ACC112 (cell line): ENCODE measurements around the gene DEFB124.

Experiments used
- H2AFZ ChIP-seq: fragments of 200-600 bp; sonication (generic); one replicate; pipeline ENCODE4 v1.6.0; 2017; ENCODE audit warnings: antibody characterized with exemption, low read length; ENCODE audit not compliant: unreplicated experiment
- H3K27ac ChIP-seq: fragments of 200-600 bp; sonication (generic); 2 replicates; pipeline ENCODE4 v1.5.1; 2014; ENCODE audit warnings: low read depth, mild to moderate bottlenecking, antibody characterized with exemption, low read length, moderate library complexity
- H3K27me3 ChIP-seq: fragments of 200-600 bp; sonication (generic); 2 replicates; pipeline ENCODE4 v1.6.1; 2014; ENCODE audit warnings: mild to moderate bottlenecking, antibody characterized with exemption, low read length, moderate library complexity, mixed read lengths; ENCODE audit not compliant: insufficient read depth
- H3K36me3 ChIP-seq: fragments of 200-600 bp; sonication (generic); 2 replicates; pipeline ENCODE4 v1.6.1; 2016; ENCODE audit warnings: mild to moderate bottlenecking, antibody characterized with exemption, low read length, moderate library complexity, mixed read lengths; ENCODE audit not compliant: insufficient read depth
- H3K4me1 ChIP-seq: fragments of 200-600 bp; sonication (generic); one replicate; pipeline ENCODE4 v1.6.1; 2016; ENCODE audit warnings: low read length, mixed read lengths; ENCODE audit not compliant: insufficient read depth, unreplicated experiment, control insufficient read depth
- H3K4me3 ChIP-seq: fragments of 200-600 bp; sonication (generic); 2 replicates; pipeline ENCODE4 v1.5.1; 2014; ENCODE audit warnings: mild to moderate bottlenecking, low read depth, low read length
- H3K79me2 ChIP-seq: fragments of 200-600 bp; sonication (generic); one replicate; pipeline ENCODE4 v1.6.0; 2016; ENCODE audit warnings: low read length; ENCODE audit not compliant: control insufficient read depth, unreplicated experiment, insufficient read depth

DEFB124 gene

DNA sequence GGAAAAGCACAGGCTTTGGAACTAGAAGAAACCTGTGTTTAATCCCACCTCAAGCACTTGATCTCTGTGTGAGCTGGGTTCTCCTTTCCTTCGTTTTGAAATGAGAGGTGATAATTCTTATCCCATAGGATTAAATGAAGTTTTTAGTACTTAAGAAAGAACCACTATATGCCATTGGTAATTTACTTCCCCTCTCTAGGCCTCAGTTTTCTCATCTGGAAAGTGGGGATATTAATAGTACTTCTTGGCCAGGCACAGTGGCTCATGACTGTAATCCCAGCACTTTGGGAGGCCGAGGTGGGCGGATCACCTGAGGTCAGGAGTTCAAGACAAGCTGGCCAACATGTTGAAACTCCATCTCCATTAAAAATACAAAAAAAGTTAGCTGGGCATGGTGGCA is 14.2 kb upstream of the DEFB124 start:
- peaks cover 5% of the 10 kb centered on the region; the same call in 1 of the 2 replicates for H3K27me3 ChIP-seq
- H3K27ac ChIP-seq, result no peak overlapping the region
- H3K36me3 ChIP-seq, result no peaks in the 10 kb centered on the region
- no peaks in the 10 kb centered on the region for H3K79me2 ChIP-seq
- no peak overlapping the region for H2AFZ ChIP-seq
- H3K4me3 ChIP-seq, result no peak overlapping the region
- peaks cover 9% of the 10 kb centered on the region for H3K4me1 ChIP-seq

DNA sequence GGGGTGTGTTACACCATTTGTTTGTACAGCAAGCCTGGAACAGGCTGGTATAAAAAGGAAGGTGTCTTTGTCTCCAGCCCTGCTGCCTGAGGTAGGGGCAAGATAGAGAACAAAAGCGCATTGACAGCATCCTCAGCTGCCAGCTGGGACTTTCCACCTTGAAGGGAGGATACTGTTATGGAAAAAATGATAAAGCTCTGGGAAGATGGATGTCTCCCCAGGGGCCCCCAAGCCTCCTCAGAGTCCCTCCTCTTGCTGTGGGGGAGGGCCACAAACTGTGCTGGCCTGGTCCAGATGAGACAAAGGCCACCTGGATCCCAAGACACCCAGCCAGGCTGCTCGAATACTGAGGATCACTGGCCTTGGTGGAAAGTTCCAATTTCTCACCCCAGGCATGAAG is 13.2 kb upstream of the DEFB124 start:
- Histone ChIP-seq H3K27me3 (peaks cover 5% of the 10 kb centered on the region; the same call in 1 of the 2 replicates), H2AFZ (no peak overlapping the region), H3K79me2 (no peaks in the 10 kb centered on the region), H3K36me3 (no peaks in the 10 kb centered on the region), H3K27ac (no peak overlapping the region), H3K4me1 (peaks cover 9% of the 10 kb centered on the region), H3K4me3 (no peak overlapping the region)

- Histone ChIP-seq H2AFZ (peak overlapping the region; percentile 8), H3K27ac (no peak overlapping the region), H3K27me3 (peaks cover 5% of the 10 kb centered on the region; the same call in 1 of the 2 replicates), H3K4me1 (peaks cover 9% of the 10 kb centered on the region), H3K36me3 (no peaks in the 10 kb centered on the region), H3K4me3 (peak overlapping the region; percentile 56; the same call in 1 of the 2 replicates), H3K79me2 (no peaks in the 10 kb centered on the region)
These were observed 10.8 kb upstream of the DEFB124 start for GRCh38 chr20:31485450-31486339.

GRCh38 chr20:31484001-31484400 is 9.1 kb upstream of the DEFB124 start:
- Histone ChIP-seq H3K4me3 (no peak overlapping the region), H3K4me1 (peaks cover 9% of the 10 kb centered on the region), H2AFZ (no peak overlapping the region), H3K27ac (no peak overlapping the region), H3K79me2 (no peaks in the 10 kb centered on the region), H3K27me3 (peaks cover 5% of the 10 kb centered on the region; the same call in 1 of the 2 replicates), H3K36me3 (no peaks in the 10 kb centered on the region)

DNA sequence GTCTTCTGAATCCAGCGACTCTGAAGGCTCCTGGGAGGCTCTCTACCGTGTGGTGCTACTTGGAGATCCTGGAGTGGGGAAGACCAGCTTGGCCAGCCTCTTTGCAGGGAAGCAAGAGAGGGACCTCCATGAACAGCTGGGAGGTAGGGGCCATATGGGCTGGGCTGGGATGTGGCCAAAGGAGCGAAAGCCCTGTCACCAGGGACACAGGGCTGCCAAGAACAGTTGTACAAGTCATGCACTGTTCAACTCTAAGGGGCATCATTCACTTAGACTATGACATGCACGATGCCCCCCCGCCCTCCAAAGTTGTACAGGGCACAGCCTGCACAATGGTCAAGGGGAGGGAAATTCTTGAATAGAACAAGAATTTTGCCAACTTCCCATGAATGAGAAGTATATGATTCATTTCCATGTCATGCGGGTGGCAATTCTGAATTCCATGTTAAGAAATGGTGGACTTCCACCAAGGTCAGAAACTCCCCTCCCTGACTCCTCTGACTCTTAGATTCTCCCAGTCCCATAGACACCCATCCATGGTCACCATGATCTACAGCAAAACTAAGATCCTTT is 1.8 kb upstream of the DEFB124 start:
- no peak overlapping the region for H2AFZ ChIP-seq
- H3K79me2 ChIP-seq, result no peaks in the 10 kb centered on the region
- H3K4me3 ChIP-seq, result no peak overlapping the region
- 0 out of 2 replicates have a peak, but pooled peaks cover 6% of the 10 kb centered on the region for H3K27me3 ChIP-seq
- H3K27ac ChIP-seq, result no peak overlapping the region
- H3K36me3 ChIP-seq, result no peaks in the 10 kb centered on the region
- peaks cover 28% of the 10 kb centered on the region for H3K4me1 ChIP-seq

DNA sequence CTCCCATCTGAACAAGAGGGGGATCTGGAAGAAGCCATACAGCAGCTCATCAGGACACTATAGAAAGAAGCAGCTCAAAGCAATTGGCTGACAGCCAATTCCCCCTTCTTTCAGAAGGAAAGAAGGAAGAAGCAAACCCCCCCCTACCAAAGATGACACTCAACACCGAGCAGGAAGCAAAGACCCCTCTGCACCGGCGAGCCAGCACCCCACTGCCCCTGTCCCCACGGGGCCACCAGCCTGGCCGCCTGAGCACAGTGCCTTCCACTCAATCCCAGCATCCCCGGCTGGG is 1.3 kb upstream of the DEFB124 start:
- Histone ChIP-seq H3K36me3 (no peaks in the 10 kb centered on the region), H3K27ac (no peak overlapping the region), H3K4me1 (peaks cover 28% of the 10 kb centered on the region), H3K4me3 (no peak overlapping the region), H3K79me2 (no peaks in the 10 kb centered on the region), H2AFZ (no peak overlapping the region), H3K27me3 (0 out of 2 replicates have a peak, but pooled peaks cover 6% of the 10 kb centered on the region)

- Histone ChIP-seq H3K4me3 (peak overlapping the region; percentile 71), H3K27ac (no peak overlapping the region), H2AFZ (peak overlapping the region; percentile 44), H3K27me3 (0 out of 2 replicates have a peak, but pooled peaks cover 6% of the 10 kb centered on the region), H3K36me3 (no peaks in the 10 kb centered on the region), H3K4me1 (peaks cover 28% of the 10 kb centered on the region), H3K79me2 (no peaks in the 10 kb centered on the region)
These were observed 756 bp upstream of the DEFB124 start for GRCh38 chr20:31475472-31476293.

- Histone ChIP-seq H3K4me1 (peaks cover 28% of the 10 kb centered on the region), H3K79me2 (no peaks in the 10 kb centered on the region), H2AFZ (no peak overlapping the region), H3K4me3 (no peak overlapping the region), H3K36me3 (no peaks in the 10 kb centered on the region), H3K27me3 (0 out of 2 replicates have a peak, but pooled peaks cover 6% of the 10 kb centered on the region), H3K27ac (no peak overlapping the region)
These were observed 860 bp downstream of the DEFB124 start for GRCh38 chr20:31474097-31474436.

DNA sequence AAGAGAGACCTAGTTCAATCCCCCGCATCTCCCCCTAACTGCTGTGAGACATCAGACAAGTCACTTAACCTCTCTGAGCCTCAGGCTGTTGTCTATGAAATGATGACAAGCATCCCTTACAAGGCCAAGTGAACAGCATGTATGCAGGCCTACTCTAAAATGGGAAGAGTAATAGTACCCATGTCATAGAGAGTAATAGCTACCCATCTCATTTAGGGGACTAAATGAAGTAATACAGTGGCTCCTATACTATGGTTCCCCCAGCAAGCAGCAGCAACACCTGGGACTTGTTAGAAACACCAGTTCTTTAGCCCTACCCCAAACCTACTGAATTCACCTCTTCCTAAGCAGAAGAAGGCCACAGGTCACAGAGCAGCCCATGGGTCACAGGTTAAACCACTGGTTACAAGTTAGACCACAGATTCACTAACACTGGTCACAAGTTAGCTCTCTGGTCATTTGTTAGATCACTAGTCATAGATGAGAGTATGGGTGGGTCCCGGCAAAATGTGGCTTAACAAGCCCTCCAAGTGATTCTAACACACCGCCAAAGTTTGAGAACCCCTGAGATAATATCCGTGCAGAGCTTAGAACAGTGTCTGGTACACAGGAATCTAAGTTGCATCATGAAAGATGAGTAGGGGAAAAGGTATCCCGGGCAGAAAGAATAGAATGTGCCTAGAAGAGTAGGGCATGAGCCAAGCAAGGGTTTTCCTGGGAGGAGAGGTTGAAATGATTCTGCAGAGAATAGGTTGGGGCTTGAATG is 1.4 kb downstream of the DEFB124 start:
- no peaks in the 10 kb centered on the region for H3K36me3 ChIP-seq
- no peaks in the 10 kb centered on the region for H3K79me2 ChIP-seq
- H3K4me1 ChIP-seq, result peaks cover 28% of the 10 kb centered on the region
- 0 out of 2 replicates have a peak, but pooled peaks cover 6% of the 10 kb centered on the region for H3K27me3 ChIP-seq
- no peak overlapping the region for H3K4me3 ChIP-seq
- no peak overlapping the region for H2AFZ ChIP-seq
- no peak overlapping the region for H3K27ac ChIP-seq
